GM21360 (cell line): ENCODE results near the gene ARHGAP20.

Experiments used
- ATAC-seq: cut with Tn5 transposase; IDR thresholded peaks from one replicate; pipeline ENCODE4 v1.9.1; 2021; ENCODE audit warnings: mild to moderate bottlenecking, moderate library complexity; ENCODE audit not compliant: unreplicated experiment

Gene ARHGAP20

GRCh38 chr11:110613197-110613918 is 98.9 kb downstream of the ARHGAP20 start:
- no peak for ATAC-seq

DNA sequence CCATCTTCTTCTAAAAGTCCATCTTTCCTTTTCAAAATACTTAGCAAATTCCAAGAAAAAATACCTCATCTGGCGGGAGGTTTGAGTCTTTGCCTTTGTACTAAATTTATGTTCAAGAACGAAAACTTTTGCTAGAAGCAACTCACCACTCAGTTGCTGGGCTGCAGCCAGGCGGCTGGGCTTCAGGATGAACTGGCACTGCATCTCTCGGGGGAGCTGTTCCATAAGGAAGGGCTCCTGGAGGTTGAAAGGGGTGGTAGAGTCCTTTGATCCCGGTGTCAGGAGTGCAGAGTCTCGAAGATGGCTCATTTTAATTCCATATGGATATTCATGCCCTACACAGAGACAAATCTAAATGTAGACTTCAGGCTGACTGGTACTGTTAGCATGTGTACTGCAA is 105.8 kb downstream of the ARHGAP20 start:
- ATAC-seq = no peak

DNA sequence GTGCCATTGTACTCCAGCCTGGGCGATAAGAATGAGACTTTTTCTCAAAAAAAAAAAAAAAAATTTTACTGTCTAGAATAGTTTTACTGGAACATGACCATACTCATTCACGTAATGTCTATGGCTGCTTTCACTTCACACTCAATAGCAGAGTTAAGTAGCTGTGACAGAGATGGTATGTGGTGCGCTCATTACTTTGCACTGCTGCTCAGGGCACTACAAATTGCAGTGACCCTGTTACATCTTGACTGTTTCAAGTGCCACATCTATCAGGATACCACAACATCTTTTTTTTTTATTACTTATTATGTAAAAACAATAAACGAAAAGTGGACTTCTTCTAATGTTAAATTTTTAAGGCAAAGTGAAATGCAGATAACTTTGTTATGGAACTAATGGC is 110.3 kb downstream of the ARHGAP20 start:
- ATAC-seq = no peak

- no peak for ATAC-seq
Measured at GRCh38 chr11:110600322-110600721, 111.9 kb downstream of the ARHGAP20 start.

- no peak for ATAC-seq
Measured at GRCh38 chr11:110599207-110599606, 113.0 kb downstream of the ARHGAP20 start.

GRCh38 chr11:110598725-110599124 is 113.5 kb downstream of the ARHGAP20 start:
- no peak for ATAC-seq

DNA sequence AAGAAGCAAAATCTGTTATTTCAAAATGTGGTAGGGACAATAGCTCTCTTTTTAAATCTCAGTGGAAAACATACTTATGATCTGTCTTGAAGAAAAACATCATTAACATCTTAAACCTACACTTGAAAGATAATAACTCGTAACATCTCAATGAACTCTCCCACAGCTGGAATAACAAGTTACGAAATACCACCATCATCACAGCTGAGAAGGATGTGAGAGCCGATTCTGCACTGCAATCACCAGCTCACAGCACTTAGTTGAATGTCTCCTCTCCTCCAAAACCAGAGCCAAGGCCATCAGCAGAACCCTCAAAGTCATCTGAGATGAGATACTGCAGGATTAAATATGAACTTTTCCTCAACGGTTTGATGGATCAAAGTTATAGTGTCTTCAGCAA is 124.3 kb downstream of the ARHGAP20 start:
- ATAC-seq = no peak

DNA sequence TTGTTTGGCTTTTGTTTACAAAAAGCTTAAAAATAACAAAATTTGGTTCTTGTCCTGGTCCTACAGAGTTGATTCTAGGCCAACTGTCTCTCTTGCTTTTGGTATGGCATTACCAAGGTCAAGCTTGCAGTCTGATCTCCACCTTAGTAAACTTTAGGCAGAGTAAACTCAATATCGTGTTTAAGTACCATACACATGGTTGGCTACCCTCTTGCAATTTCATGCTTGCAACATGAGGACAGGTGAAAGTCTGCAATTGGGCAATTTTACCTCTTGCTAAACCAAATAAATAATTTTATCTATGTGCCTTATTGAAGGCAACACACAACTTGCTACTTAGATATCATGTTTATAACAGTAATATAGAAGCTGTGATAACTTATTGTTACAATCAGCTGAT is 125.1 kb downstream of the ARHGAP20 start:
- no peak for ATAC-seq

DNA sequence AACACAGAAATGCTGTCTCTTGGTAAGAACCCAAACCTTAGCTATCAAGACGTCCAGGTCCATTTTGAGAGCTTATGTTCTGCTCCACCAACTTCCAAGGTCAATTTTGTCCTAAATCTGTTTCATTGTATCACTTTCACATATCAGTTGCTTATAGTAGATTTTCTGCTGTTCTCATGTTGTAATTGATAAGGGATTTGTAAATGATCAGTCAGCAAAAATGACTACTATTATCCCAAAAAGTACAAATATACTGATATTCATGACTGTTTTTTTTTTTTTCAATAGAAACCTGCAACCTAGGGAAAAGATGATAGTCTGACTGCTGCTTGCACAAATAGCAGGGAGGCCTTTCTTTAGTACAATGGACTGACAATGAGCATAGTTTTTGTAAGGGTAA is 128.1 kb downstream of the ARHGAP20 start:
- ATAC-seq = no peak

GRCh38 chr11:110582728-110583432 is 129.4 kb downstream of the ARHGAP20 start:
- ATAC-seq = no peak

DNA sequence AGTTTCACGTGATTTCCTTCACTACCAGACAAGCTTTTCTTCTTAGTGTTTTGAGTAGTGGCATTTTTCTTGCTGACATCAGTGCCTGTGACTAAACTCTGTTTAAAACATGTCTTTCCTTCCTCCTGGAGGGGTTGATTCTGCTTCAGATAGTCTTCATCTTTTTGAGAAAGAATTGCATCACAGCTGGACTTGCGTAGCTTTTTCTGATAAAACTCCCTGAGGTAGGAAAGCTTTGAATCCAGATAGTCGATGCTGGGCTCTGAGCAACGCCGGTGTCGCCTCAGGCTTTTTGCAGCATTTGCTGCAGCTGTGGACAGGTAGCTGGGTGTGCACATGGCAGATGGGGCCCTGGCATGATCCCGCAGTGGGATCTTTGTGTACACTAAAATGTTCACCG is 131.7 kb downstream of the ARHGAP20 start:
- no peak for ATAC-seq

GRCh38 chr11:110573411-110573810 is 138.8 kb downstream of the ARHGAP20 start:
- no peak for ATAC-seq

GRCh38 chr11:110571081-110571720 is 141.0 kb downstream of the ARHGAP20 start:
- no peak for ATAC-seq

DNA sequence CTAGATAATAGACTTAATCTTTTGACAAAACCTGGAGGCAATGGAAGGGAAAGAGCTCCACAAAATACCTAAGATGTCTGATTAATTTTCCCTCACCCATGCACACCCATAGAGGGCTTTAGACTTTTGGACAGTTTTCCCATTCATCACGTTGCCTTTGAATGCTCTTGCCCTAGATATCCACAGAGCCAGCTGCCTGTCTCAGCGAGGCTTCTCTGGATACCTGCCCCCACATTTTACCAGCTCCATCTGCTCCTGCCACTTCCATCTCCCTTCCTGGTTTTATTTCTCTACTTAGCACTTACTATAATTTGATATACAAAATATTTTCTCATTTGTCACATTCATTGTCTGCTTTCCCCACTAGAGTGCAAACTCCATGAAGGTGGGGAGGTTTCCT is 145.7 kb downstream of the ARHGAP20 start:
- no peak for ATAC-seq

DNA sequence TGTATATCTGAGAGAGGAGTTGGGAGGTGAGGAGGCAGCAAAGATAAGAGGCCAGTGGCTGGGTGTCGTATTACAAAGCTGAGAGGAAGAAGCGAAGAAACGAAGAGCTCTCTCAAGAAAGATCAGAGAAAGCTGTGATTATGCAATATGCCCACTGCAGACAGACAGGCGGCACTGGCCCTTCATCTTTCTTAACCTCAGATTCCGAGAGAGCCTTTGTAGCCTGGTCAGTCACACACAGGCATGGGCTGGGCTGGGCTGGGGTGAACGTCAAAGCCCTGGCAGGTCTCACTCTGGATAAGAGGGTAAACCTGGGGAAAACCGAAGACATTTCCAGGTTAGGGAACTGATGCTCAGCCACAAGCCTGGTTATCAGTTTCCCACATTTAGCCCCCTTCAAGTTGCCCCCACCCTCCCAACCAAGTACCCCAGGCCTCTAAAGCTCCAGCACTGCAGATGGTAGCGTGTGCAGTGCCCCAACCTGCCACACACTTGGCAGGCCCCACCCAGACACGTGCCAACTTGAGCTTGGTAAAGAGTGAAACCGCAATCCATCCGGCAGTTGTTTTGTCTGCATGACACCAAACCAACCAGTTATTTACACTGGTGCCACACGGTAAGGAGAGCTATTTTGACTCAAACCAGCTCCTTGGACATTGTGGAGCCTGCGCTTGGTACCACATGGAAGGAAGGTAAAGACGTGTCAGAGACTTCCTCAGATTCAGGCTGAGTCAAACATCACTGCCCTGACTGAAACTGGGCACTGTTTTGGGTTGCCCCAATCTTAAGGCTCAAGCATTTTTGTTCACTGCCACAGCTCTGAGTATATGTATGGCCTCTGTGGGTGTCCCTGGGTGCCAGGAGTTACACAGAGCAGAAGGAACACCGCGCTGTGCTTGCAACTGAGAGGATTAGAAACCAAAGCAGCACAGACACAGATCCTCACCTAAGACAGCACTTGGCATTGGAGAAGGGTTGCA is 146.6 kb downstream of the ARHGAP20 start:
- no peak for ATAC-seq

DNA sequence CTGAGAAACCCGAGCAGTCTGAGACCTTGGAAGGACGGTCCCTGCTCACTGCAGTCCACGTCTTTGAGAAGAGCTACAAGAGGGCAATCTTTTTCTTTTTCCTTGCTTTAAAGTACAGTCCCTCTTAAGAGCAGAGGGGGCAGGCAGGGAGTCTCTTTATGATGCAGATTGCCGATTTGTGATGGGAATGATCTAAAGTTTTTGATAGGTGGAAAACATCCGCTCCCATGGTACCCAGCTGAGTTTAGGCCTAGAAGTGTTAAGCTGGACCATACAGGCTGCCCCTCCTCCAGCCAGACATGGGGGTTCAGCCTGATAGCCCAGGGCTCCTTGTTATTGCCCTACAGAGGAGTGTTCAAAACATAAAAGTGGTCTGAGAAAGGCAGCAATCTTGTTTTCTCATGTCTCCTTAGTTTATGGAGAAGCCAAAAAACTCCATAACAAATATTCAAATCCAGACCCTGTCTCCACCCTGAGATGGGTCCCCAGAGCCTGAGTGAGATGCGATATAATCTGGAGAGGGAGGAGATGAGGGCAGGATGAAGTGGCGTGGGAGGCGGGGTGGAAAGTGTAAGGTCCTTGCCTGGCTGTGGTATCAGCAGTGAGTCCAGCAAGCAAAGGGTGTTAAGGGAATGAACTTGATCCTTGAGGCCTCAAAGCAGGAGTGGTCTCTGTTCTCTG is 147.4 kb downstream of the ARHGAP20 start:
- no peak for ATAC-seq

DNA sequence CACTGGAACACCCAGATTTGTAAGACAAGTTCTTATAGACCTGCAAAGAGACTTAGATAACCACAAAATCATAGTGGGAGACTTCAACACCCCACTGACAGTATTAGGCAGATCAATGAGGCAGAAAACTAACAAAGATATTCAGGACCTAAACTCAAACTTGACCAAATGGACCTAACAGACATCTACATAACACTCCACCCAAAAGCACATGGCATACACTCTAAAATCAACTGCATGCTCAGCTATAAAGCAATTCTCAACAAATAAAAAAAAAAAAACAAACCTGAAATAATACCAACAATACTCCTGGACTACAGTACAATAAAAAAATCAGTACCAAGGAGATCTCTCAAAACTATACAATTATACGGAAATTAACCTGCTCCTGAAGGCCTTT is 167.5 kb downstream of the ARHGAP20 start:
- no peak for ATAC-seq

DNA sequence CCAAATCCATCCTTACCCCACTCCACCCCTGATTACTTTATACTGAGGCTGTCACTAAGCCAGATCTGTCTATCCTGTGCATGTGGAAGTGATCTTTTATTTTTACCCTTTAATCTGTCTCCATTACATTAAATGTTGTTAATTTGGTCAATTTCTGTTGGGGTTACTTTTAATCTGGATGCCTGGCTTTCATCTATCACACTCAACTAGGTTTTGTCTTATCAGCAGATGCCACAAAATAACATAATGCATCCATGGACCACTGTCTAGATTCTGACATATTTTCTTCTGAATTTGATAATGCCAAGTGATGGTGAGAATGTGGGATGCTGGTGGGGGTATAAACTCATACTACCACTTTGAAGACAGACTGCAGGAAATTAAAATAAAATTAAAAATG is 174.1 kb downstream of the ARHGAP20 start:
- ATAC-seq = no peak

- no peak for ATAC-seq
Measured at GRCh38 chr11:110530900-110531741, 181.1 kb downstream of the ARHGAP20 start.
